K562 (cell line): ENCODE measurements around the gene SECISBP2. TPM values are rescaled to one million over a fixed set of nuclear protein-coding genes. Genes with fewer than 3 reads are reported as not detected.
"Not testable (repeated sequence)": the region's sequence is repeated elsewhere in the genome, so short reads cannot be mapped to it uniquely, and the experiment has no call there.

Experiments used
- ATAC-seq: fragments of 200-7000 bp; cut with Tn5 transposase; 3 replicates; pipeline ENCODE4 v1.9.1; 2020; ENCODE audit warnings: moderate library complexity
- BruUV-seq: library from RNA; stranded (reverse); fragments of 400-500 nt; replicated peaks from 2 replicates; lab custom pipeline; 2021; lab: Mats Ljungman, UMichigan
- CTCF ChIA-PET: fragments of 300-600 bp; formaldehyde crosslinking; extraction: SDS; loops from one replicate; lab custom pipeline; 2021; ENCODE audit warnings: low intra/inter-chr PET ratio; lab: Yijun Ruan, JAX
- POLR2A ChIA-PET: fragments of 300-600, 350-650 bp; sonication (Branson Sonifier 250); formaldehyde crosslinking; extraction: SDS; loops from one replicate; lab custom pipeline; 2021; ENCODE audit warnings: antibody characterized with exemption, inconsistent platforms; lab: Yijun Ruan, JAX
- DNase-seq, 4 experiments: peaks; one replicate each; pipeline versions ENCODE4 v3.0.0 to v3.0.0-alpha.2; 2011 to 2018; ENCODE audit warnings: low spot score in 3 of 4, mixed read lengths in 3 of 4; ENCODE audit errors: extremely low read depth in 1 of 4
- FAIRE-seq: peaks from 2 replicates; lab custom pipeline; 2011; peaks lifted over from hg19 to GRCh38; lab: Jason Lieb, UNC
- H2AFZ ChIP-seq: 2 replicates; pipeline ENCODE4 v1.6.0; 2011; ENCODE audit warnings: low read depth, low read length, control low read depth, inconsistent platforms
- H3K27ac ChIP-seq: fragments of 200-600 bp; 3 replicates; pipeline ENCODE4 v1.8.0; 2011; ENCODE audit warnings: low read depth, mild to moderate bottlenecking, control low read depth, inconsistent platforms, low read length, moderate library complexity, mixed read lengths; ENCODE audit errors: extremely low read depth
- H3K27me3 ChIP-seq, 2 experiments: fragments of 300-600 bp in 1 of 2; 2 replicates in 1 of 2; 3 replicates in 1 of 2; pipeline versions ENCODE4 v1.6.0 to v1.8.0; 2011; ENCODE audit warnings: inconsistent platforms in 2 of 2, low read length in 2 of 2, mild to moderate bottlenecking in 1 of 2, mixed read lengths in 1 of 2, moderate library complexity in 1 of 2; ENCODE audit not compliant: control insufficient read depth in 2 of 2, insufficient read depth in 2 of 2
- H3K36me3 ChIP-seq: fragments of 300-600 bp; 3 replicates; pipeline ENCODE4 v1.8.0; 2011; ENCODE audit warnings: mild to moderate bottlenecking, low read length, inconsistent platforms; ENCODE audit not compliant: control insufficient read depth, insufficient read depth
- H3K4me1 ChIP-seq, 2 experiments: fragments of 200-600 bp in 1 of 2; replicated peaks in 1 of 2; 2 replicates in 1 of 2; 3 replicates in 1 of 2; pipeline versions ENCODE4 v1.5.1 to v1.8.0; 2011; ENCODE audit warnings: inconsistent platforms in 2 of 2, low read length in 2 of 2, mild to moderate bottlenecking in 1 of 2, mixed read lengths in 1 of 2, moderate library complexity in 1 of 2; ENCODE audit not compliant: control insufficient read depth in 2 of 2, insufficient read depth in 2 of 2
- H3K4me2 ChIP-seq: 2 replicates; pipeline ENCODE4 v1.6.1; 2011; ENCODE audit warnings: low read length, control low read depth, inconsistent platforms, mixed read lengths; ENCODE audit not compliant: insufficient read depth
- H3K4me3 ChIP-seq: fragments of 200-600 bp; sonication (generic), shearing (Covaris generic); 2 replicates; pipeline ENCODE4 v1.5.1; 2016; ENCODE audit warnings: control low read depth, inconsistent platforms
- H3K79me2 ChIP-seq: fragments of 200-600 bp; 3 replicates; pipeline ENCODE4 v1.8.0; 2011; ENCODE audit warnings: low read length, inconsistent platforms; ENCODE audit not compliant: control insufficient read depth, insufficient read depth
- H3K9ac ChIP-seq, 2 experiments: 2 replicates each; pipeline versions ENCODE4 v1.6.0 to v1.6.1; 2011; ENCODE audit warnings: low read depth in 2 of 2, low read length in 2 of 2, control low read depth in 1 of 2, inconsistent platforms in 1 of 2, mild to moderate bottlenecking in 1 of 2, mixed read lengths in 1 of 2; ENCODE audit not compliant: insufficient read depth in 1 of 2
- H3K9me1 ChIP-seq: one replicate; pipeline ENCODE4 v1.6.0; 2011; ENCODE audit warnings: inconsistent platforms, mild to moderate bottlenecking, low read length, moderate library complexity; ENCODE audit not compliant: control insufficient read depth, insufficient read depth
- H3K9me3 ChIP-seq: replicated peaks from 2 replicates; pipeline ENCODE4 v1.5.1; 2011; ENCODE audit warnings: low read depth, low read length, inconsistent platforms; ENCODE audit not compliant: control insufficient read depth, insufficient read depth
- H4K20me1 ChIP-seq: replicated peaks from 2 replicates; pipeline ENCODE4 v1.6.1; 2011; ENCODE audit warnings: low read length, inconsistent platforms, mixed read lengths; ENCODE audit not compliant: control insufficient read depth, insufficient read depth
- ARID1B ChIP-seq: fragments of 450-650 bp; IDR thresholded peaks from 2 replicates; pipeline ENCODE4 v1.6.1; 2016; ENCODE audit warnings: antibody characterized with exemption, mild to moderate bottlenecking, inconsistent platforms
- BHLHE40 ChIP-seq: IDR thresholded peaks from 2 replicates; pipeline ENCODE4 v1.6.1; 2011; ENCODE audit warnings: low read length, improper control_type of control experiment
- ELF1 ChIP-seq: fragments of 200-800 bp; sonication (Bioruptor generic); IDR thresholded peaks from 2 replicates; pipeline ENCODE4 v1.6.1; 2016; ENCODE audit warnings: missing genetic modification characterization, missing compliant biosample characterization
- MYNN ChIP-seq, 2 experiments: sonication (generic); formaldehyde crosslinking in 1 of 2; IDR thresholded peaks; 2 replicates each; pipeline versions ENCODE4 v1.5.0 to v1.6.1; 2016 to 2020; ENCODE audit warnings: antibody characterized with exemption in 1 of 2, missing genetic modification reagents in 1 of 2
- TBL1XR1 ChIP-seq, 2 experiments: IDR thresholded peaks; 2 replicates each; pipeline ENCODE4 v1.6.1; 2012; ENCODE audit warnings: improper control_type of control experiment in 2 of 2, low read length in 2 of 2, mild to moderate bottlenecking in 1 of 2
- TEAD4 ChIP-seq, 2 experiments: sonication (generic) in 1 of 2; formaldehyde crosslinking in 1 of 2; IDR thresholded peaks; 2 replicates each; pipeline versions ENCODE4 v1.6.1 to v1.8.0; 2012 to 2022; ENCODE audit warnings: borderline replicate concordance in 1 of 2, inconsistent platforms in 1 of 2, low read length in 1 of 2, mild to moderate bottlenecking in 1 of 2, missing genetic modification reagents in 1 of 2
- ZNF23 ChIP-seq: fragments of 250-450 bp; sonication (Bioruptor Pico); IDR thresholded peaks from 2 replicates; pipeline ENCODE4 v1.4.0; 2020; ENCODE audit warnings: mild to moderate bottlenecking
- WGBS: fragments of 100-300 bp; shearing (Covaris generic); methylation state at CpG from one replicate; pipeline ENCODE4 v1.1.6; 2016; ENCODE audit warnings: low coverage, mixed read lengths; ENCODE audit not compliant: insufficient coverage; ENCODE audit errors: missing lambda C conversion rate; 5-methylcytosine and 5-hydroxymethylcytosine counted together
- in situ Hi-C: fragments of 300-500 bp; cut with MboI; formaldehyde crosslinking; loops from 4 replicates; pipeline ENCODE4 v1.15.0; 2018; ENCODE audit warnings: inconsistent platforms, mixed read lengths
- intact Hi-C: fragments of 100-400 bp; cut with micrococcal nuclease; formaldehyde crosslinking; loops from 2 replicates; pipeline ENCODE4 v1.14.2; 2022
- polyA plus RNA-seq, 8 experiments: library from polyadenylated mRNA; depleted of rRNA in 4 of 8; stranded (reverse) in 5 of 8; unstranded in 3 of 8; fragments of >200 nt; fragmentation: Nextera tagmentation in 2 of 8; fragmentation: Illumina TruSeq in 1 of 8; extraction: Ambion mirVana in 2 of 8; extraction: Trizol in 1 of 8; gene quantifications; 2 replicates each; pipeline versions ENCODE4 v1.2.1 to v1.2.3, GENCODE V29; 2011 to 2014; ENCODE audit warnings: inconsistent platforms in 1 of 8, missing spikeins in 1 of 8
- total RNA-seq, 7 experiments: library from RNA; depleted of rRNA in 6 of 7; stranded (reverse); fragments of >200 nt in 6 of 7; fragmentation: Illumina TruSeq in 2 of 7; extraction: Trizol in 2 of 7; gene quantifications; 2 replicates each; pipeline versions ENCODE4 v1.2.1 to v1.2.3, GENCODE V29; 2011 to 2021; ENCODE audit warnings: low replicate concordance in 1 of 7

The SECISBP2 gene
- total and polyA plus RNA-seq, 9 of the 15 experiments (the other 6 are each of a cell fraction or from before 2014, with no cell fraction given), result 3.2 to 41.6 (median 26.1) TPM

DNA sequence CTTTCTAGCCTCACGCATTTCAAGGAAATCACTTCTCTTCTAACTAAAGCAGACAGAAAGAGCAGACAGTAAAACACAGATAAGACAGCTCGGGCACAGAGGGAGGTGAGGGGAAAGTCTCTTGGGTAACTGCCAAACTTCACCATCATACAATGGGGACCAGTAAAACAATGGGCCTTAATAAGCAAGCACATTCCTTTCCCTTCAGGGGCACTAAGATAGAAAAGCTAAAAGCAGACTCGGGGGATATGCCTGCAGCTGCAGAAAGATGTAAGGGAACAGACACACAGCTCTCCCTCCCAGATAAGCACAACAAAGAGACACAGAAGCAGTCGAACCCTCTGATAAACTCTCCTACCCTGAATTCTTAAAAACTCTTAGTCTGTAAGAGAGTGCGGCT lies 22.9 kb upstream of the SECISBP2 start (continued):
- no peak for TF ChIP-seq BHLHE40
- TF ChIP-seq ELF1 (tag), result no peak
- peak; percentile 13; the same call in 1 of the 2 replicates for TF ChIP-seq TEAD4 (IDR thresholded peaks at IDR 0.05; ENCODE audit: low read length)
- TF ChIP-seq TEAD4 (CRISPR knock-in tag; IDR thresholded peaks at IDR 0.05; ENCODE audit: borderline replicate concordance), result no peak
- peak; percentile 44; the same call in 1 of the 2 replicates for TF ChIP-seq ARID1B
- no peak for TF ChIP-seq TBL1XR1 (IDR thresholded peaks at IDR 0.05; ENCODE audit: low read length in 2 of 2)
- no peak for TF ChIP-seq ZNF23 (CRISPR knock-in tag)
- no peak for TF ChIP-seq MYNN (IDR thresholded peaks at IDR 0.05)
- TF ChIP-seq MYNN (CRISPR knock-in tag; IDR thresholded peaks at IDR 0.05), result no peak

DNA sequence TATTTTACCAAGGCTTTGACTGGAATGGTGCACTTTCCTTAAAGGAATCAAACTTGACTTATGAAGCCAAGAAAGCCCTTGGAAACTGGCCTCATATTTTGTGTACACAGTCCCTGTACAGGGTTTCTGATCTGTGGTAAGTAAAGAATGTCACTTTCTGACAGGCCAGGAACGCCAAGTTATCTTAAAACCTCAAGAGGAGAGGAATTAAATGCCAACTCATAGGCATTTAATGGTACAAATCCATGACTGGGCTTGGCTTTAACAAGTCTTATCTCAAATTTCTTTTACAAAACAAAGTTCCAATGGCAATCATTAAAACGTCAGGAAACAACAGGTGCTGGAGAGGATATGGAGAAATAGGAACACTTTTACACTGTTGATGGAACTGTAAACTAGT lies 16.3 kb upstream of the SECISBP2 start:
- H3K27ac ChIP-seq, DNase-seq, H3K36me3 ChIP-seq, H3K4me1 ChIP-seq, H3K27me3 ChIP-seq, CTCF ChIA-PET, H3K79me2 ChIP-seq, H3K4me3 ChIP-seq, H3K9me1 ChIP-seq, in situ Hi-C loops, H4K20me1 ChIP-seq, H3K9ac ChIP-seq, ATAC-seq, H3K4me2 ChIP-seq, intact Hi-C loops, BruUV-seq, H2AFZ ChIP-seq, H3K9me3 ChIP-seq, FAIRE-seq: not testable (repeated sequence)
- POLR2A ChIA-PET, result interaction anchor here (0.6 kb wide), 1 partner anchor 17 kb away, joined by 3 read pairs; the partner anchor contains the start of gene SECISBP2
- 8% methylated on average over 2 of the region's 2 CpGs for WGBS
